ENCODE results near the gene CFAP210.
A peak's percentile ranks its signal among the peaks of the same experiment; 100 is the strongest.

Gene CFAP210

GRCh38 chr2:169694113-169694893 lies at the start of gene CFAP210, which contains the start of gene PHOSPHO2:
CFAP210 (minus strand) TSS chr2:169694405; CDS start chr2:169694327, 78 bp downstream.
PHOSPHO2 (plus strand) TSS chr2:169694469; CDS start chr2:169700972, 6,503 bp downstream.
- Histone ChIP-seq H3K9me3 (ENCODE audit: control insufficient read depth, low read length) (no peaks in the 10 kb centered on the region), H3K36me3 (ENCODE audit: control insufficient read depth, insufficient read depth, low read length) (no peaks in the 10 kb centered on the region), H3K9ac (ENCODE audit: low read length) (peak within 1 kb of the TSS; percentile 91), H3K27me3 (ENCODE audit: control insufficient read depth, insufficient read depth, low read length) (no peaks in the 10 kb centered on the region), H3K4me3 (ENCODE audit: low read length) (peak within 1 kb of the TSS; percentile 57), H3K4me1 (ENCODE audit: control insufficient read depth, insufficient read depth, low read length) (peaks cover 12% of the 10 kb centered on the region)

- Histone ChIP-seq H3K36me3 (ENCODE audit: control insufficient read depth, insufficient read depth, low read length) (no peaks in the 10 kb centered on the region), H3K9ac (ENCODE audit: low read length) (no peak overlapping the region), H3K4me3 (ENCODE audit: low read length) (no peak overlapping the region), H3K27me3 (ENCODE audit: control insufficient read depth, insufficient read depth, low read length) (no peaks in the 10 kb centered on the region), H3K9me3 (ENCODE audit: control insufficient read depth, low read length) (no peaks in the 10 kb centered on the region), H3K4me1 (ENCODE audit: control insufficient read depth, insufficient read depth, low read length) (no peaks in the 10 kb centered on the region)
Observed at GRCh38 chr2:169743549-169743948, 49.3 kb upstream of the CFAP210 start.

- Histone ChIP-seq H3K27me3 (ENCODE audit: control insufficient read depth, insufficient read depth, low read length) (no peaks in the 10 kb centered on the region), H3K36me3 (ENCODE audit: control insufficient read depth, insufficient read depth, low read length) (no peaks in the 10 kb centered on the region), H3K9me3 (ENCODE audit: control insufficient read depth, low read length) (no peaks in the 10 kb centered on the region), H3K9ac (ENCODE audit: low read length) (no peak overlapping the region), H3K4me3 (ENCODE audit: low read length) (no peak overlapping the region), H3K4me1 (ENCODE audit: control insufficient read depth, insufficient read depth, low read length) (no peaks in the 10 kb centered on the region)
Observed at GRCh38 chr2:169739351-169739750, 45.1 kb upstream of the CFAP210 start.

- no peaks in the 10 kb centered on the region for H3K9me3 ChIP-seq (ENCODE audit: control insufficient read depth, low read length)
- H3K4me3 ChIP-seq (ENCODE audit: low read length), result no peak overlapping the region
- H3K27me3 ChIP-seq (ENCODE audit: control insufficient read depth, insufficient read depth, low read length), result no peaks in the 10 kb centered on the region
- H3K4me1 ChIP-seq (ENCODE audit: control insufficient read depth, insufficient read depth, low read length), result no peaks in the 10 kb centered on the region
- H3K9ac ChIP-seq (ENCODE audit: low read length), result no peak overlapping the region
- H3K36me3 ChIP-seq (ENCODE audit: control insufficient read depth, insufficient read depth, low read length), result no peaks in the 10 kb centered on the region
Observed at GRCh38 chr2:169738566-169739229, 44.5 kb upstream of the CFAP210 start.

GRCh38 chr2:169736902-169737301 lies 42.7 kb upstream of the CFAP210 start:
- Histone ChIP-seq H3K27me3 (ENCODE audit: control insufficient read depth, insufficient read depth, low read length) (peaks cover 4% of the 10 kb centered on the region), H3K4me3 (ENCODE audit: low read length) (no peak overlapping the region), H3K9ac (ENCODE audit: low read length) (no peak overlapping the region), H3K9me3 (ENCODE audit: control insufficient read depth, low read length) (no peaks in the 10 kb centered on the region), H3K4me1 (ENCODE audit: control insufficient read depth, insufficient read depth, low read length) (no peaks in the 10 kb centered on the region), H3K36me3 (ENCODE audit: control insufficient read depth, insufficient read depth, low read length) (no peaks in the 10 kb centered on the region)

GRCh38 chr2:169735623-169736022 lies 41.4 kb upstream of the CFAP210 start:
- H3K4me3 ChIP-seq (ENCODE audit: low read length), result no peak overlapping the region
- H3K9ac ChIP-seq (ENCODE audit: low read length), result no peak overlapping the region
- H3K27me3 ChIP-seq (ENCODE audit: control insufficient read depth, insufficient read depth, low read length), result peaks cover 4% of the 10 kb centered on the region
- H3K36me3 ChIP-seq (ENCODE audit: control insufficient read depth, insufficient read depth, low read length), result no peaks in the 10 kb centered on the region
- H3K9me3 ChIP-seq (ENCODE audit: control insufficient read depth, low read length), result no peaks in the 10 kb centered on the region
- H3K4me1 ChIP-seq (ENCODE audit: control insufficient read depth, insufficient read depth, low read length), result no peaks in the 10 kb centered on the region

GRCh38 chr2:169734169-169734847 lies 40.1 kb upstream of the CFAP210 start:
- Histone ChIP-seq H3K36me3 (ENCODE audit: control insufficient read depth, insufficient read depth, low read length) (no peaks in the 10 kb centered on the region), H3K4me1 (ENCODE audit: control insufficient read depth, insufficient read depth, low read length) (no peaks in the 10 kb centered on the region), H3K4me3 (ENCODE audit: low read length) (peak overlapping the region; percentile 44), H3K27me3 (ENCODE audit: control insufficient read depth, insufficient read depth, low read length) (peaks cover 4% of the 10 kb centered on the region), H3K9ac (ENCODE audit: low read length) (peak overlapping the region; percentile 63), H3K9me3 (ENCODE audit: control insufficient read depth, low read length) (no peaks in the 10 kb centered on the region)

GRCh38 chr2:169732583-169733358 lies 38.6 kb upstream of the CFAP210 start:
- Histone ChIP-seq H3K9me3 (ENCODE audit: control insufficient read depth, low read length) (no peaks in the 10 kb centered on the region), H3K36me3 (ENCODE audit: control insufficient read depth, insufficient read depth, low read length) (no peaks in the 10 kb centered on the region), H3K4me1 (ENCODE audit: control insufficient read depth, insufficient read depth, low read length) (no peaks in the 10 kb centered on the region), H3K4me3 (ENCODE audit: low read length) (no peak overlapping the region), H3K27me3 (ENCODE audit: control insufficient read depth, insufficient read depth, low read length) (peaks cover 4% of the 10 kb centered on the region), H3K9ac (ENCODE audit: low read length) (peak overlapping the region; percentile 7)

GRCh38 chr2:169732075-169732474 lies 37.9 kb upstream of the CFAP210 start:
- Histone ChIP-seq H3K4me3 (ENCODE audit: low read length) (no peak overlapping the region), H3K9ac (ENCODE audit: low read length) (no peak overlapping the region), H3K27me3 (ENCODE audit: control insufficient read depth, insufficient read depth, low read length) (peaks cover 4% of the 10 kb centered on the region), H3K4me1 (ENCODE audit: control insufficient read depth, insufficient read depth, low read length) (no peaks in the 10 kb centered on the region), H3K9me3 (ENCODE audit: control insufficient read depth, low read length) (no peaks in the 10 kb centered on the region), H3K36me3 (ENCODE audit: control insufficient read depth, insufficient read depth, low read length) (no peaks in the 10 kb centered on the region)

GRCh38 chr2:169729274-169729605 lies 35.0 kb upstream of the CFAP210 start:
- H3K27me3 ChIP-seq (ENCODE audit: control insufficient read depth, insufficient read depth, low read length), result peaks cover 4% of the 10 kb centered on the region

GRCh38 chr2:169727065-169727464 lies 32.9 kb upstream of the CFAP210 start:
- no peaks in the 10 kb centered on the region for H3K27me3 ChIP-seq (ENCODE audit: control insufficient read depth, insufficient read depth, low read length)
- no peaks in the 10 kb centered on the region for H3K36me3 ChIP-seq (ENCODE audit: control insufficient read depth, insufficient read depth, low read length)
- H3K4me1 ChIP-seq (ENCODE audit: control insufficient read depth, insufficient read depth, low read length), result no peaks in the 10 kb centered on the region
- H3K4me3 ChIP-seq (ENCODE audit: low read length), result no peak overlapping the region
- no peak overlapping the region for H3K9ac ChIP-seq (ENCODE audit: low read length)
- H3K9me3 ChIP-seq (ENCODE audit: control insufficient read depth, low read length), result no peaks in the 10 kb centered on the region

More at GRCh38 chr2:169729274-169729605, 35.0 kb upstream of the CFAP210 start:
- Histone ChIP-seq H3K36me3 (ENCODE audit: control insufficient read depth, insufficient read depth, low read length) (no peaks in the 10 kb centered on the region), H3K9ac (ENCODE audit: low read length) (no peak overlapping the region), H3K4me1 (ENCODE audit: control insufficient read depth, insufficient read depth, low read length) (no peaks in the 10 kb centered on the region), H3K9me3 (ENCODE audit: control insufficient read depth, low read length) (no peaks in the 10 kb centered on the region), H3K4me3 (ENCODE audit: low read length) (no peak overlapping the region)
